Measurements from ENCODE around the gene KIAA1328. TPM values are rescaled to one million over a fixed set of nuclear protein-coding genes. Genes with fewer than 3 reads are reported as not detected.

KIAA1328 gene
- total RNA-seq, 1 donor from 2014 or later, result 8.4 TPM

- Histone ChIP-seq H3K9me3 (no peaks in the 10 kb centered on the region), H3K27ac (peak overlapping the region; percentile 37 to 76), H3K4me1 (peaks cover 0 to 24% of the 10 kb centered on the region in 2 donors), H3K4me3 (no peak overlapping the region), H3K27me3 (no peaks in the 10 kb centered on the region), H3K36me3 (no peaks in the 10 kb centered on the region)
- no peak for DNase-seq (ENCODE audit: low spot score in 2 of 2)
- intact Hi-C loops (cut with DNase I), result loop anchor here (5.0 kb wide), 1 partner anchor 60 kb away; the partner anchor contains the start of genes KIAA1328 and TPGS2
- no peak for TF ChIP-seq CTCF (IDR thresholded peaks at IDR 0.05)
These were observed 58.2 kb downstream of the KIAA1328 start for GRCh38 chr18:36887114-36887513.

GRCh38 chr18:36887864-36888263 lies 58.9 kb downstream of the KIAA1328 start:
- Histone ChIP-seq H3K4me1 (peaks cover 0 to 24% of the 10 kb centered on the region in 2 donors), H3K4me3 (no peak overlapping the region), H3K9me3 (no peaks in the 10 kb centered on the region), H3K36me3 (no peaks in the 10 kb centered on the region), H3K27me3 (no peaks in the 10 kb centered on the region), H3K27ac (peak overlapping the region; percentile 37 to 76)
- DNase-seq (ENCODE audit: low spot score in 2 of 2), result no peak
- TF ChIP-seq CTCF (IDR thresholded peaks at IDR 0.05), result no peak
- intact Hi-C loops (cut with DNase I), result loop anchor here (5.0 kb wide), 1 partner anchor 61 kb away; the partner anchor contains the start of genes KIAA1328 and TPGS2

- Histone ChIP-seq H3K4me3 (no peak overlapping the region), H3K27ac (peak overlapping the region; percentile 37 to 76), H3K27me3 (no peaks in the 10 kb centered on the region), H3K4me1 (peaks cover 0 to 24% of the 10 kb centered on the region in 2 donors), H3K36me3 (no peaks in the 10 kb centered on the region), H3K9me3 (no peaks in the 10 kb centered on the region)
- intact Hi-C loops (cut with DNase I), result loop anchor here (5.0 kb wide), 1 partner anchor 61 kb away; the partner anchor contains the start of genes KIAA1328 and TPGS2
- DNase-seq (ENCODE audit: low spot score in 2 of 2), result no peak
- TF ChIP-seq CTCF (IDR thresholded peaks at IDR 0.05), result no peak
These were observed 59.9 kb downstream of the KIAA1328 start for GRCh38 chr18:36888778-36889177.

GRCh38 chr18:36889321-36889720 lies 60.4 kb downstream of the KIAA1328 start:
- no peaks in the 10 kb centered on the region for H3K27me3 ChIP-seq
- H3K9me3 ChIP-seq, result no peaks in the 10 kb centered on the region
- H3K4me3 ChIP-seq, result no peak overlapping the region
- no peak for DNase-seq (ENCODE audit: low spot score in 2 of 2)
- H3K36me3 ChIP-seq, result no peaks in the 10 kb centered on the region
- no peak for TF ChIP-seq CTCF (IDR thresholded peaks at IDR 0.05)
- peak overlapping the region; percentile 37 to 76 for H3K27ac ChIP-seq
- H3K4me1 ChIP-seq, result peaks cover 0 to 24% of the 10 kb centered on the region in 2 donors
- intact Hi-C loops (cut with DNase I), result loop anchor here (5.0 kb wide), 1 partner anchor 62 kb away; the partner anchor contains the start of genes KIAA1328 and TPGS2

GRCh38 chr18:36889742-36890141 lies 60.8 kb downstream of the KIAA1328 start:
- no peak overlapping the region for H3K4me3 ChIP-seq
- DNase-seq (ENCODE audit: low spot score in 2 of 2), result no peak
- no peak for TF ChIP-seq CTCF (IDR thresholded peaks at IDR 0.05)
- intact Hi-C loops (cut with DNase I), result loop anchor here (5.0 kb wide), 1 partner anchor 62 kb away; the partner anchor contains the start of genes KIAA1328 and TPGS2
- H3K27me3 ChIP-seq, result no peaks in the 10 kb centered on the region
- no peaks in the 10 kb centered on the region for H3K9me3 ChIP-seq
- no peaks in the 10 kb centered on the region for H3K36me3 ChIP-seq
- peaks cover 0 to 24% of the 10 kb centered on the region in 2 donors for H3K4me1 ChIP-seq
- H3K27ac ChIP-seq, result peak overlapping the region; percentile 37 to 71

Measured in ascending aorta (tissue), 2 donors.